ENCODE results near the gene ADAMTS17.

ADAMTS17 gene

DNA sequence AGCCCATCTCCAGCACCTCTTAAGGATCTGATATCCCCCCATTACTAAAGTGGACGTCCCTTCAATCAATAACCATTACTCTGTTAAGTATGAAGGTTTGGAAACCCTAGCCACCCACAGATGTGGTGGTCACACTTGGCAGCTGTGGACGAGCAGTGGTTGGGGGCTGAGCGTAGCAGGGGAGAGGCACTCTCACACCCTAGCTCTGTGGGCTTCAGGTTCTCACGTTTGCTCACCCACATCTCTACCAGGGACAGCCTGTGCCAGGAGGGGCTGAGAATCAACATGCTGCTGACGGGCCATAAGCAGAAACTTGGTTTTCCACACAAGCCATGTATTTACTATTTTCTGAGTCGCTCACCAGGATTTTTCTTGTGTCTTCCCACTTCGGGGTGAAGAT lies 287.2 kb downstream of the ADAMTS17 start:
- TF ChIP-seq, protein P1, sequence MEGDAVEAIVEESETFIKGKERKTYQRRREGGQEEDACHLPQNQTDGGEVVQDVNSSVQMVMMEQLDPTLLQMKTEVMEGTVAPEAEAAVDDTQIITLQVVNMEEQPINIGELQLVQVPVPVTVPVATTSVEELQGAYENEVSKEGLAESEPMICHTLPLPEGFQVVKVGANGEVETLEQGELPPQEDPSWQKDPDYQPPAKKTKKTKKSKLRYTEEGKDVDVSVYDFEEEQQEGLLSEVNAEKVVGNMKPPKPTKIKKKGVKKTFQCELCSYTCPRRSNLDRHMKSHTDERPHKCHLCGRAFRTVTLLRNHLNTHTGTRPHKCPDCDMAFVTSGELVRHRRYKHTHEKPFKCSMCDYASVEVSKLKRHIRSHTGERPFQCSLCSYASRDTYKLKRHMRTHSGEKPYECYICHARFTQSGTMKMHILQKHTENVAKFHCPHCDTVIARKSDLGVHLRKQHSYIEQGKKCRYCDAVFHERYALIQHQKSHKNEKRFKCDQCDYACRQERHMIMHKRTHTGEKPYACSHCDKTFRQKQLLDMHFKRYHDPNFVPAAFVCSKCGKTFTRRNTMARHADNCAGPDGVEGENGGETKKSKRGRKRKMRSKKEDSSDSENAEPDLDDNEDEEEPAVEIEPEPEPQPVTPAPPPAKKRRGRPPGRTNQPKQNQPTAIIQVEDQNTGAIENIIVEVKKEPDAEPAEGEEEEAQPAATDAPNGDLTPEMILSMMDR (IDR thresholded peaks at IDR 0.05; ENCODE audit: borderline replicate concordance, insufficient read depth, low read depth, low read length): no peak
- no peak overlapping the region for H3K4me3 ChIP-seq (ENCODE audit: low read depth, low read length)

DNA sequence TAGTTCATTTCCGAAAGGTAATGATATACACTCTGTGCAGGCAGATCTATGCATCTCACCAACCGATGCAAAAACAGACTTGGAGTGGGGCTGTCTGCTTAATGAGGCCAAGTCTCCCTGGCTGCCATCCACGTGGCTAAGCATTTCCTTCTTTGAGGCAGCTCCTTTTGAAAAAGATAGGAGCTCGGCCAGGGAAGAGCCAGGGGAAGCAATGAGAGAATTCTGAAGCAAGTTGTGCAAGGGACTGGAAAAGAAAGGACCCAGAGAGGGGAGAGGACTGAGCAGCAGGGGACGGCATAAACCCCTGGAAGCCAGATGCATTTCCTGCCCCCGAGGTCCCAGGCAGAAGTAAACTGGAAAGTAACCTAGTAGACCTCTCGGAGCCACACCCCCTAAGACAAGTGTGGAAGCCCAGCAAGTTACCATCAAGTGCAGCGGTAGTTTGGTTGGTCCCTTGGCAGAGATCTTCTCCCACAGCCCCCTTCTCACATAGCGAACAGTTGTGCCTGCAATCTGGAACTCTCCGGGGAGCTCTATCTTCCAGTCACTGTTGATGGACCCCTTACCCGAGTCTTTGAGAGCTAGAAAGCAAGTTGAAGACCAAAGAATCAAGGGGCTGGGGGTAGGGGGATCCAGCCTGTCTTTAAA lies 288.2 kb downstream of the ADAMTS17 start:
- no peak overlapping the region for H3K4me3 ChIP-seq (ENCODE audit: low read depth, low read length)
- TF ChIP-seq, protein P1 (IDR thresholded peaks at IDR 0.05; ENCODE audit: borderline replicate concordance, insufficient read depth, low read depth, low read length): no peak

DNA sequence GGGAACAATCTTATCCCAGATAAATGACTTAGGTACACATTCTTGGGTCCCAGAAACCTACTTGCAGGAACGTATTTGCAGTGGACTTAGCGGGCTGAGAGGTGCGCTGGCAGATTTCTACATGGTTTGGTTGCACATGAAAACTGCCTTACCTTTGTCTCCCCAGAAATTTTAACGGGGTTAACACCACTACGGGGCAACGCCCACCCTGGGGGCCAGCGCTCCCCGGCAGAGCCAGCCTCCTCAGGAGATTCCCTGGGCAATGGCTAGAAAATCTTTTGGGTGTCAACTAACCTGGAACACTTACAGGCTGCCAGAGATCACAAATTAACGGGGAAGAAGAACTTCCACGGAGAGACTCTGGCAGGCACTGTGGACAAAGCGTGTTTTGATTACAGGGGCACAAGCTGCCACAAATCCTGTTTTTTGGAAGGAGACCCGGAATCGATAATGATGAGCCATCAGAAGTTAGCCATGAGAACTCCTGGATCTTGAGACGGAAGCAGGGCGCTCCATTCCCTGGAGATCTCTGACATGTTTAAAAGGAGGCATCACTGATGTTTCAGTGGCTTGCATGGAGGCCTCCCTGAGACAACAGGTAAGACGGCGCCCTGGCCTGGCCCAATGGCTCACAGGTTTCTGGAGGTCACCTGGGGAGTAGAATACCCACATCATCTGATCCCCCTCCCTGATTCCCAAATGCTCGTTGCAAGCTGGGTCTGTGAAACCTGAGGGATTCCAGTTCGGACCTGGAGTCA lies 288.9 kb downstream of the ADAMTS17 start:
- no peak overlapping the region for H3K4me3 ChIP-seq (ENCODE audit: low read depth, low read length)
- TF ChIP-seq, protein P1 (IDR thresholded peaks at IDR 0.05; ENCODE audit: borderline replicate concordance, insufficient read depth, low read depth, low read length): no peak

DNA sequence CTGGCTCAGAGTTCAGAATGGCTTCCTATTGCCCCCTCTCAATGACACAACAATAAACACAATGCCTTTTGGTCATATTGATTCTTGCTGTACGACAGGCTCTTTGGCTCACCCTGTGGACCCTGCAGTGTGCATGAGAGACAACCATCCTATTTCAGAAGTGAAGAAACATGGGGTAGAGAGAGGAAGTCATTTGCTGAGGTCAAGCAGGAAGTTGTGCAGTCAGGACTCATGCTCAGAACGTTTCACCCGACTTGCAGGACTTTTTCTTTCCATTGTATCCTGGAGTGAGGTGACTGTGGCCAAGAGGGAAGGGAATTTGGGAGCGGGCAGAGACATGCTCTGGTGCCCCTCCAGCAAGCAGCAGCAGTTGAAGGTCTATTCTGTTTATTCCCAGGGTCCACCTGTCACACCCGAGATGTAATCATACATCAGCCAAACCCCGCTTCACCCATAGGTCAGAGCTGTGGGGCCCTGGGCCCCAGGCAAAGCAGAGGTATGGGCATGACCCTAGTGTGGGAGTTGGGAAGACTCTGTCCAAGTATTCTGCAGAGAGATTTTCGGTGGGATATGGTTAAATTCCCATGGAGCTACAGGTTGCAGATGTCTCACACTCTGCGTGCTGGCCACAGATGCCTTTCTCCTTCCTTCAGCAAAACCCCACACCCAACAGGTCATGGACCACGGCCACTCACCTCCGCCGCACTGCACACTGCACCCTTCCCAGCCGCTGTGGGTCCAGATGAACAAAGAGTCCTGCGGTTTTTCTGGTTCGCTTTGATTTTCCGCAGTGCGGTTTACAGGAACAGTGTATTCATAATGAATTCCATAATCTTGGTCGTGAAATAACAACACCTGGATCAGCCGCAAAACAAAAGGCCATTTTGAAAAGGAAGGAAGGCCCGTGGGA lies 290.6 kb downstream of the ADAMTS17 start:
- TF ChIP-seq, protein P1 (IDR thresholded peaks at IDR 0.05; ENCODE audit: borderline replicate concordance, insufficient read depth, low read depth, low read length): no peak
- no peak overlapping the region for H3K4me3 ChIP-seq (ENCODE audit: low read depth, low read length)

DNA sequence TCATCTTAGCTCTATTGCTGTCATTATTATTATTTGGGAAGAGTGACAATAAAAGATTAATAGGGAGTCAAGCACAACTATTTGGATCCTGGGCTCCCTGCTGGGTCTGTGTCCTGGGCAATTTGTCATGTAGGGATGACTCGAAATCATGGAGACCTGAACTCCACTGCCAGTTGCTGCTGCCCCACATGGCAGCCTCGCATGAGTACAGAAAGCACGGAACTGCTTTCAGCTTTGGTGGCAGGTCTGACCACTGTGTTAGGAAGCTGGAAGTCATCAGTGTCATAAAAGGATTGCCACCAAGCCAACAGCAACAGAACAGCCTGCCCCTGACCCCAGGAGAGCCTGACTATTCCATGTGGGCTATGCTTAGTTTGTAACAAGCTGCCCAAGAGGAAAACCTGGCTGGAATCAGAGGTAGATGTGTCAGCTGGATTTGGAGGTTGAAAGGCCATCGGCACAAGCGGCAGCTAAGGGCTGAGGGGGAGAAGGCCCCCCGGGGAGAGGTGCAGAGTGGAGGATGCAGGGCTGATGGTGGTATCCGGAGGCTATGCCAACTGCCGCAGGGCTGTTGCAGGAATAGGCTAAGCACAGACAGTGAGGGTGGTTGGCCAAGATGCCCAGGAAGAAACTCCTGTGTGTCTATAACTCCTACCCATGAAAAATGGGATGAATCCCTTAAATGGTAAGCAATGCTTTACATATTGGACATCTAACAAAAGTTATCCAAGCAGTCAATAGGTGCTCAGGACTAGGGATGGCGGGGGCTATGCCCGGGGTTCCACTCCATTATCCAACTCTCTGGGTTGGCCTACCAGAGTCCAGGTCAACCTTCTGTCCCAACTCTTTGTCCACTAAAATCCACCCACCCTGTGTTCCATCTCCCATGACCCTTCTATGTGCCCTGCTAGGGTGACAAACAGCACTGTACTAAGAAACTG lies 291.6 kb downstream of the ADAMTS17 start:
- TF ChIP-seq, protein P1 (IDR thresholded peaks at IDR 0.05; ENCODE audit: borderline replicate concordance, insufficient read depth, low read depth, low read length): no peak
- no peak overlapping the region for H3K4me3 ChIP-seq (ENCODE audit: low read depth, low read length)

DNA sequence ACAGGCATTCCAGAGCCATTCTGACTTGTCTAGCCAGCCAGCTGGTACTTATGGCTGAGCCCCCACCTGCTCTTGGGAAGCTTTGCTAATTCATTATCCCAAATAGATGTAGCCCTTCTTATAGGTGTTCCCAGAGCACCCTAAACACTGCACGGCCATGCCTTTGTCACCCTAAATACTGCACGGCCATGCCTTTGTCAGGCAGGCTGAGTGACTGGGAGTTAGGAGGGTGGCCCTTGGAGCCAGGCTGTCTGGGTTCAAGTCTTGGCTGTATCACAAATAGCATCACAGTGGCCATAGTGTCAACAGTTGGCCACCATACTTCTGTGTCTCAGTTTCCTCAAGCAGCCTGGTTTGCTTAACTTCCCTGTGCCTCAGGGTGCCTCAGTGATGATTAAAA lies 292.3 kb downstream of the ADAMTS17 start:
- H3K4me3 ChIP-seq (ENCODE audit: low read depth, low read length): no peak overlapping the region
- TF ChIP-seq, protein P1 (IDR thresholded peaks at IDR 0.05; ENCODE audit: borderline replicate concordance, insufficient read depth, low read depth, low read length): no peak

All from GM12875 (cell line).